Activated naive CD4-positive, alpha-beta T cell treated with anti-CD3 and anti-CD28 coated beads, Interleukin-2, amount 50 U/mL, for 72 hours (primary cell): ENCODE data around the gene HABP4. TPM values are rescaled to one million over a fixed set of nuclear protein-coding genes. Genes with fewer than 3 reads are reported as not detected.
A peak's percentile ranks its signal among the peaks of the same experiment; 100 is the strongest.

ENCODE experiments used
- ATAC-seq, 2 donors: fragments of 150-1000 bp; cut with Tn5 transposase; 2 replicates each; pipeline ENCODE4 v1.10.0; 2021; ENCODE audit warnings: mild to moderate bottlenecking in 2 of 2, moderate library complexity in 2 of 2
- DNase-seq, 2 donors: peaks; one replicate each; pipeline ENCODE4 v3.0.0; 2021 to 2022; ENCODE audit warnings: low spot score in 2 of 2
- H3K27ac Mint-ChIP-seq, 2 donors: one replicate each; pipeline ENCODE4 v1.8.0; 2022; ENCODE audit warnings: mild to moderate bottlenecking in 2 of 2, mixed read lengths in 2 of 2
- H3K36me3 Mint-ChIP-seq, 2 donors: one replicate each; pipeline ENCODE4 v1.8.0; 2022; ENCODE audit warnings: mixed read lengths in 2 of 2
- H3K9me3 Mint-ChIP-seq, 2 donors: one replicate each; pipeline ENCODE4 v1.8.0; 2022; ENCODE audit warnings: mixed read lengths in 2 of 2
- total RNA-seq, 2 donors: library from RNA; stranded (reverse); gene quantifications; one replicate each; pipeline ENCODE4 v1.2.3, GENCODE V29; 2022

The HABP4 gene
- total RNA-seq, 2 donors from 2014 or later = 6.4 to 15.7 TPM

DNA sequence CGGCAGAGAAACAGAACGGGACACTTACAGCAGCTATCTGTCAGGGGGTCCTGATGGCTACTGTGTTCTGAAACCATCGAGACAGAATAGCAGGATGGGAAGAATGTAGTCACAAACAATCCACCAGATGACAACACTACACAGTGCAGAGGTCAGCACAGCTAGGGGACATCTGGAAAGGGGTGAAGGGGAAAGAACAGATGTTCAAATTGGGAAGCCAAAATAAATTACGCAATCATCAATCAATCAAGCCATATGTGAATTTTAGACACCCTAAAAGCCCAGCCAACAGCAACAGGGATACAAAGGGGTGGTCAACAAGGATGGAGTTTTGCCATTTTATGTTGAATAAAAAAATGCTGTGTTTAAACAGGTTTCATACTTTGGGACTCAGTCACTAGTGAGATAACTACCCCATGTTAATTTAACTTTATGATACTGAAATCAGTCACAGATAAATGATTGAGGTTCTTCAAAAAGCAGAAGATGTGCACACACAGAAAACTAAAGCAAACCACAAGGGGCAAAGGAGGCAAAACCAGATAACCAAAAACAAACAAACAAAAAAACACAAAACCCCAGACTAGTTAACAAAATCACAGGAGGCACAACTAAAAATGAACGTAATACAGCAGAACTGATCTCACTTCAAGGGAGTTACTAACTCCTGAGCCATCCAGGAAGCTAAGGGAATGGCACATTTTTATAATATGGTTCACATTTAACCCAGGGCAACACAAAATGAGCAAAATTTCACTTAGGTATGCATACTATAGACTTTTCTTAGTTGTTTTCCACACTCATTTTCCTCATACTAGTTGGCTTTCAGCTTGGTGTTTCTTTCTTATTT is 65.9 kb downstream of the HABP4 start:
- ATAC-seq (no peak), DNase-seq (no peak)
- Mint-ChIP-seq H3K27ac (no peak overlapping the region), H3K36me3 (no peaks in the 10 kb centered on the region), H3K9me3 (no peaks in the 10 kb centered on the region)

DNA sequence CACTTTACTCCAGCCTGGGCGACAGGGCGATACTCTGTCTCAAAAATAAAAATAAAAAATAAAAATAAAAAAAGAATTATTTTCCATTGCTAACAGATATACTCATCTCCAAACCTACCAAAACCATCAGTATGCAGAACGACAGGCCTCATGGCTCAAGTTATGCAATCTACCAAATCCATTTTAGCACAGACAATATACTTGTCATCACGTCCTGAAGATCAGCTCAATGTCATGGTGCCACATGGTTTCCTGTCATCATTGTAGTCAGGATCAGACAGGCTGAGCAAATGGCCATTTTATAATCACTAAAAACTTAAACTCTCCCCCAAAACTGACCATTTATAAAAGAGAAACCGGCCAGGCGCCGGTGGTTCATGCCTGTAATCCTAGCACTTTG is 69.1 kb downstream of the HABP4 start:
- Mint-ChIP-seq H3K36me3 (no peaks in the 10 kb centered on the region), H3K9me3 (no peaks in the 10 kb centered on the region), H3K27ac (no peak overlapping the region)
- no peak for ATAC-seq
- DNase-seq = no peak

DNA sequence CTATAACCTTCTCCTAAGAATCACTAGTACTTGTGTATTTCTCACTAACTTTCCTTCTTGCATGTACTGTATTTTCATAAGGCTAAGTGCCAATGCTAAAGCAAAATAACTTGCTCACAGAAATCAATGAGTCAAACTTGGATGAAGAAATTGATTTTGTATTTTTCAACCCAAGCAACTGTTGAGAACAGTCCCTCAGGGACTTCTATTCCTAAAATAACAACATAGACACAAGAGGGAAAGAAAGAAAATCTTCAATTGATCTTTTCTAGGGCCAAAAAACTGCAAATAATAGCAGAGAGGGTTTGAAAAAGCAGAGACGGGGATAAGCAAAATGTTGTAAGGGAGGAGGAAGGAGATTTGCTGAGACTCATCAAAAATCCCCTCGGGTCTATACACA is 69.8 kb downstream of the HABP4 start:
- Mint-ChIP-seq H3K9me3 (no peaks in the 10 kb centered on the region), H3K27ac (no peak overlapping the region), H3K36me3 (peaks cover 0 to 6% of the 10 kb centered on the region in 2 donors)
- ATAC-seq = no peak
- no peak for DNase-seq

DNA sequence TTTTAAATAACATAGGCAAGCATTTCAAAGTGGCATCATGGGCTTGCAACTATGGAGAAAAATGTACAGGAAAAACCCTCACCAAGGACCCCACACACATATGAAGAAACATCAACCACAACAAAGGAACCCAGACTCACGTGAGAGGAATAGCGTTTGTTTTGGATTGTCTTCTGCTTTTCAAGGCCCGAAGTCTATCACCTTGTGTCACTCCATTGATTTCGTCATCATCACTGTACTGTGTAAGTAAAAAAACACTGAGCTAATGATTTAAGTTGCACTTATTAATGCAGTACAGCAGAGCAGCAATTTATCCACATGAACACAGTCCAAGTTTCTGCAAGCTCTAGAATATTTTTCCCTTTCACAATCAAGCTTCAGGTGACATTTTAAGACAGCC is 72.4 kb downstream of the HABP4 start:
- no peak for DNase-seq
- Mint-ChIP-seq H3K36me3 (peaks cover 0 to 12% of the 10 kb centered on the region in 2 donors), H3K9me3 (no peaks in the 10 kb centered on the region), H3K27ac (no peak overlapping the region)
- ATAC-seq = no peak

DNA sequence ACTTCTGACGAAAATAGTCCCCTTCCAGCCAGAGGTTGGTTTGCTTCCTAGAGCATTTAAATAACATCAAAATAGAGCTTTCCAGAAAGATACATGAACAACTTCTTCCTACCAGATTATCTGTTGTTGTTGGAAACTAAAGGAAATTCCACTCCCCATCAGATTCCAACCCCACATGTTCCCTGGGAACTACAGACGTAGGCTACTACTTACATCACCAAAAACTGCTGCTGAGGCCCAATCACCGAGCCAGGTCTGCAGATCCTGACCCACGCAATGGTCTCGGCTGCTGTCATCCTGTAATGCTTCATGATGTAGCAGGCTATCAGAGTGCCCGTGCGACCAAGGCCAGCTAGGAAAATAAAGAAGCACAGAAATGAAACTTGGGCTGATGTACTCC is 73.4 kb downstream of the HABP4 start:
- Mint-ChIP-seq H3K27ac (no peak overlapping the region), H3K9me3 (no peaks in the 10 kb centered on the region), H3K36me3 (peaks cover 0 to 12% of the 10 kb centered on the region in 2 donors)
- DNase-seq = no peak
- ATAC-seq = no peak

DNA sequence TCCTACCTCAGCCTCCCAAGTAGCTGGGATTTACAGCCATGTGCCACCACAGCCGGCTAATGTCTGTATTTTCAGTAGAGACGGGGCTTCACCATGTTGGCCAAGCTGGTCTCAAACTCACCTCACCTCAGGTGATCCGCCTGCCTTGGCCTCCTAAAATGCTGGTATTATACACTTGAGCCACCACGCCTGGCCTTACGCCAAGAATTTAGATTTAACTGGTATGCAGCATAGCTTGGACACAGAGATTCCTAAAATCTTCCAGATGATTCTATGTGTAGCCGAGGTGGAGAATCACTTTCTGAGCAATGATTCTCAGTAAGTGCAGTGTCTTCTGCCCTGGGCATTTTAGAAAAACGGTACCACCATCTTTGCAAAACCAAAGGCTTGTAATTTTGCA is 74.1 kb downstream of the HABP4 start:
- Mint-ChIP-seq H3K36me3 (peaks cover 0 to 12% of the 10 kb centered on the region in 2 donors), H3K9me3 (no peaks in the 10 kb centered on the region), H3K27ac (no peak overlapping the region)
- ATAC-seq = no peak
- no peak for DNase-seq

DNA sequence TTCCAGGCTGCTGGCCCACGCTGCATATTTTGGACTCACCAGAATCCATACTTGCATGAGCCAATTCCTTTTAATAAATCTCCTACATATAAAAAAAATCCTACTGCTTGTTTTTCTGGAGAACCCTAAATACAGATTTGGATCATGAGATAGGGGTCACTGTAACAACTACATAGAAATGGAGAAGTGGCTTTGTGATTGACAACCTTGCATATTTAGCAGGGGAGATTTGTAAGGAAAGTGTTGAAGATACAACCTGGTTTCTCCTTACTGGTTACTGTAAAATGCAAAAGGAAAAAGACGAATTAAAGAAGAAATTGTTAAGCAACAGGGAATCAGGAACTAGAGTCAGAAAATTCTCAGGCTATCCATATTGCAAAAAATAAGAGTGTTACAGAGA is 74.8 kb downstream of the HABP4 start:
- no peaks in the 10 kb centered on the region for H3K9me3 Mint-ChIP-seq
- H3K36me3 Mint-ChIP-seq = peaks cover 0 to 12% of the 10 kb centered on the region in 2 donors
- DNase-seq = no peak
- ATAC-seq = no peak
- H3K27ac Mint-ChIP-seq = peak overlapping the region in 1 of 2 donors; percentile 33

DNA sequence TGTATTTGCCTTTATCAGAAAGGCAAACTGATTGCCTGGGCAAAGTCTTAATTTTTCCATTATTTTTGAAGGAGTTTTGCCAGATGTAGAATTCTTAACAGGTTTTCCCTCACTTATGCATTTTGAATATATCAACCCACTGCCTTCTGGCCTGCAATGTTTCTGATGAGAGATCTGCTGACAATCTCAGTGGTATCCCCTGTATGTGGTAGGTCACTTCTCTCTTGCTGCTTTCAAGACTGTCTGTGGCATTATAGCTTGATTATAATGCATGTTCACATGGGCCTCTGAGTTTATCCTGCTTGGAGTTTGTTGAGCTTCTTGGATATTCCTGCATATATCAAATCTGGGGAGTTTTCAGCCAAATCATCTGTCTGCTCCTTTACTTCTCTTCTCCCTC is 82.2 kb downstream of the HABP4 start:
- Mint-ChIP-seq H3K36me3 (peaks cover 0 to 9% of the 10 kb centered on the region in 2 donors), H3K9me3 (no peaks in the 10 kb centered on the region), H3K27ac (no peak overlapping the region)
- no peak for DNase-seq
- ATAC-seq = no peak

DNA sequence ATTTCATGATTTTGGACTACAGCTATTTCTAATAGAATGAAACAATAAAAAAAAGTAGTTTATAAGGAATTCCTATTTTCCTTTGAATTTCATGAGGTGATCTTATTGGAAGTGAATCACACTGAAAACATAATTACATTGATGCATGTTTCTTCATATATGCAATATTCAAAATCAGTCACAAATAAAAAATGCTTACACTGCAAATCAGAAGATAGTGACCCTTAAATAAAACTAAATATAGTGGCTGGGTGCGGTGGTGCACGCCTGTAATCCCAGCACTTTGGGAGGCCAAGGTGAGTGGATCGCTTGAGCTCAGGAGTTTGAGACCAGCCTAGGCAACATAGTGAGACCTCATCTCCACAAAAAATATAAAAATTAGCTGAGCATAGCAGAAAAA is 90.1 kb downstream of the HABP4 start:
- no peaks in the 10 kb centered on the region for H3K9me3 Mint-ChIP-seq
- no peak for ATAC-seq

More for the DNA sequence above, 90.1 kb downstream of the HABP4 start:
- Mint-ChIP-seq H3K36me3 (no peaks in the 10 kb centered on the region), H3K27ac (no peak overlapping the region)
- DNase-seq = no peak

Other genes with a start within 250 kb of the HABP4 start
- not detected for gene HSD17B3, start 148.0 kb upstream of the HABP4 start, total RNA-seq
- gene SLC35D2, start 66.5 kb upstream of the HABP4 start, total RNA-seq = 1 to 10 TPM; 1.5 to 1.8 TPM
- 10 to 100 TPM; 17.7 to 42.6 TPM for gene ZNF367, start 31.8 kb upstream of the HABP4 start, total RNA-seq
- 1 to 10 TPM; 1.5 to 2.6 TPM for gene CDC14B, start 169.7 kb downstream of the HABP4 start, total RNA-seq
- gene PRXL2C, start 205.1 kb downstream of the HABP4 start, total RNA-seq = 1 to 10 TPM; 5.6 to 7.8 TPM